HG03280 (cell line): ENCODE data around the gene CD86.

Experiments used
- ATAC-seq: cut with Tn5 transposase; IDR thresholded peaks from one replicate; pipeline ENCODE4 v1.9.1; 2021; ENCODE audit warnings: mild to moderate bottlenecking, moderate library complexity; ENCODE audit not compliant: unreplicated experiment

CD86 gene

DNA sequence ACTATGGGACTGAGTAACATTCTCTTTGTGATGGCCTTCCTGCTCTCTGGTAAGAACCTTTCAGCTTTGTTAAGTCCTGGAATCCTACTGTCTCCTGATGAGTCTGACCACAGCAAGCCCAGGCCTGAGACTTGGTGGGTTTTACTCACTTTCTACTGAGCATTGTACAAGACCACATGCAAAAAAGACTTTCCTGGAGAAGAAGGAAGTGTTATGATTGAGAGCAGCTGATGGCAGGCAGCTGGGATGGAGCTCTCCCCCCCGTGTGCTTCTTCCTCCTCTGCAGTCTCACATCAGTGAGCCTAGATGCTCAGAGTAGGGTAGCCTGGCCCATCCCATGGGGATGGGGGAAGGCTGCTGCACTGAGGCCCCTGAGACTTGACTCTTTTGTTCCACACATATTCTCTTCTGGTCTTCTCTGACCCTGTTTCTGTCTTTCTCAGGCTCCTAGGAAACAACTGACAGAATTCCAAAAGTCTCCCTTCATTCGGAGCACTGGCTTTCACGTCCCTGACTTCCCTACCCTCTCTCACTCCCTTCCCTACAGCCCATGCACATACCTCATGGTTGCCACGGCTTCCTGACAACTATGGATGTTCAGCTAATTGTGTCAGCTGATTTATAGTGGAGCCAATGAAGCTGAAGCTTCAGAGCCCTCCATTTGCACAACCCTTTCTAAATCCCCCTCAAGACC is 36.6 kb downstream of the CD86 start:
- peak; percentile 23 for ATAC-seq

DNA sequence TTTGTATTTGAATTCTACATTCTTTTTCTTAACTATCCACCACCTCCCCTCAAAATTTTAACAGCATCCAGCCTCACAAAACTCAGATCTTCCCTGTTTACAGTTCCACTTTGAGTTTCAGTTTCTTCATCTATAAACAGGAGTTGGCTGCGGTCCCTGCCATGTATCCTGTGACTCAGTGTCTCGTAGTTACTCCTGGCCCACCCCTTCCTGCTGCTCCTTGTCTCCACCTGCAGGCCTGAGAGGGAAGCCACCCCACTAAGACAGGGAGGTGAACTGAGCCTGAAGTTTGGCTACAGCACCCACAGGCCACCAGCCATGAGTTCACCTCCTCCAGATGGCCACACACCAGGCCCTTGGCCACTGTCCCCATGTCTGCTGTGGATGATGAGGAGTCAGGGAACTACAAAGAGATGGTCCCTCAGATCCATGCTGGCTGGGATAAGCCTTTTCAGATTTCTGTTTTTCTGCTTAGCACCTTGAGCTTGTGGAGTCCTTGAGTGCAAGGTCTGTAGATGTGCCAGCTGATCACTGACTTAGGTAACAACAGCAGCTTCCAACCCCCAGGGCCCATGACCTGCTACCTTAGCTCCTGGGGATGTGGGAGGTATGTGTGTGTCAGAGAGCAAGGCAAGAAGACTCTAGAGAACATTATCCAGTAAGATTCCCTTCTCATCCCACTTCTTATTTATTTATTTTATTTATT is 37.5 kb downstream of the CD86 start:
- ATAC-seq, result no peak

DNA sequence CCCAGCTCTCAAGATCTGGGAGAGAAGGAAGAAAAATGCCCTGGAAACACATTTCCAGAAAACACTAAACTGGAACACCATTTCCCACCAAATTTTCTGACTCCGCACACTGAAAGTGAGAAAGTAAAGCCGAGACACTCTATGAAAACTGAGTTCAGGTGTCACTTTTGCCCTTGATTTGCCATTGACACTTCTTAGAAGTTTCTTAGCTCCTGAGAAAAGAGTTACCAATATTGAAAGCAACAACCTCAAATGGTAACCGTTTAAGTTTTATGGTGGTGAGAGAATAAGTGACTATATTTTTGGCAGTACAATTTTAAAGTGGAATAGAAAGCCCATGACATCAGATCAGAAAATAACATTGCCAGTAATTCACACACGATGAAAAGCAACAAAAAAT is 39.0 kb downstream of the CD86 start:
- ATAC-seq, result peak; percentile 48

DNA sequence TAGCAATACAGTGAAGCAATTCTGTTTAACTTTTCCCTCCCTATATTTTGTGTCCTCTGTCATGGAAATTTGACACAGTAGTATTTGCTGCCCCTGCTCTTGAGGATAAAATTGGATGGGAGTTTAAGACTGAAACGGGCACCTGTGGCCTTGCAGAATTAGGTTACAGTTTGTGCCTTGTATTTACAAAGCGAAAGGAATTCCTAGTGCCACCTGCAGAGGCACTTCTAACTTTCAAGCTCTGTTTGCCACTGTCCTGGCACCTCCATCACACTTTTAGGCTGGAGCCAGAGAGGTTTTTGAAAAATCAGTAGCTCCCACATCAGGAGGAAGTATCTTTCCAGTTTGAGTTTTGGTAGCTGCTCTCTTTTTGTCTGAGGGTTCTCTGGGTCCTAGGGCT is 39.5 kb downstream of the CD86 start:
- ATAC-seq, result no peak

DNA sequence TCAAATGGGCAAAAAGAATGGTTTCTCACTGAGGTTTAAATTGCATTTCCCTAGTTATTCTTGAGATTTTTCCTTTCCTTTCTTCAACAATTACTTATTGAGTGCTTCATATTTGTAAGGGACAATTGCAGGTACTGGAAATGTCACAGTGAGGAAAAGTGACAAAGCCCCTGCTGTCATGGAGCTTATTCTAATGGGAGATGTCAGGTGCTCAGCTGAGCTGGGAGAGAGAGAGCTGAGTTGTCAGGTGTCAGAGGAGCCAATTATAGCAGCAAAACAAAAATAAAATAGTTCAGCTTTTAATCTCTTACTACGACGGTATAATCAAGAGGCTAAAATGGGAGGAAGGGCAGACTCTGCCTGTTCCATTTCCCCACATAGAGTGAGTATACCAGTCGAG is 42.0 kb downstream of the CD86 start:
- no peak for ATAC-seq

DNA sequence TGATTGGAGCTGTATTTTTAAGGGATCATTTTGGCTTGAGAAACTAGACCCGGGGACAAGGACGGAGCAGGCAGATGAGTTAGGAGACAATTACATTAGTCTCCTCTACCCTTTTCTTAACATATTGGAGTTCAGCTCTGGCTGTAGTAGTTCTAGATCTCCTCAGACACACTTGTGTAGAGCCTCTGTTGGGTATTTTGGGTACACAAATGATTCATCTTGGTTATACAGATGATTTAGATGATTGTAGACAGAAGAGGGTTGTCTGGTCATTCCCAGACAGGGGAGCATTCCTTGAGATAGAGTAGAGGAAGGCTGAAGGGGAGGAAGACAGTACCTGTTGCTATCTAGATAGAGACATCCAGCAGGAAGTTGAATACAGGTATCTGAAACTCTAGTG is 43.4 kb downstream of the CD86 start:
- no peak for ATAC-seq

DNA sequence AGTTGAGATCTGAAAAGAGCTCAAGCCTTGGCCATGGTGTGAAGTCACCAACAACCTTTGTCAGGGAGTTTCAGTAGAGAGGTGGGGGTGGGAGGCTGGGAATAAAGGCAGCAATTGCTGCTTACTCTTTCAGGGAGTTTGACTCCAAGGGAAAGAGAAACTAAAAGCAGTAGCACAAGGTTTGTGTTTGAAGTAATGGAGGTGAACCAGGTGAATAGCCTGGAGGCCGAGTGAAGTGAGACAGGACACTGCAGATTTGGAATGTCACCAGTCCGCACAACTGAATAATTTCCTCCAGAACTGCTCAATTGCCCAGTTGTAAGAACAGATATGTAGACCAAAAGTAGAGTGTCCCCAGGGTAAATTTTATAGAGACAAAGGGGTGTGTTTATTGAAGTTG is 44.1 kb downstream of the CD86 start:
- ATAC-seq, result no peak

DNA sequence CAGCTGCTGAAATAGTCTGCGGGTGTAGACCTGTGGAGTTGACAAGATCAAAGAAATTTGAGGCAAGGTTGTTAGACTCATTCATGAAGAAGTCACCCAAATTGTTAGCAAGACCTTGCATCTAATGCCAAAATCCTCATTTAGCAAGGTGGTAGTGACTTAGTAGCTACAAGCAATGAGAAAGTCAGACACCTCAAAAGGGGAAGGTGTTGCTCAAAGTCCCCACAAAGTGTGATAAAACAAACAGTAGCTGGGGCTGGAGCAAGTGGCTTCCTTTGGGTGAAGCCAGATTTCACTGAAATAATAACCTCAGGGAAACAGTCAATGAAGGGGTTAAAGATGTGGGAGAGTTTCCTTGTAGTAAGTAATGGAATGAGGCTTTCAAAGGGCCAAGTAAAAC is 44.9 kb downstream of the CD86 start:
- no peak for ATAC-seq

DNA sequence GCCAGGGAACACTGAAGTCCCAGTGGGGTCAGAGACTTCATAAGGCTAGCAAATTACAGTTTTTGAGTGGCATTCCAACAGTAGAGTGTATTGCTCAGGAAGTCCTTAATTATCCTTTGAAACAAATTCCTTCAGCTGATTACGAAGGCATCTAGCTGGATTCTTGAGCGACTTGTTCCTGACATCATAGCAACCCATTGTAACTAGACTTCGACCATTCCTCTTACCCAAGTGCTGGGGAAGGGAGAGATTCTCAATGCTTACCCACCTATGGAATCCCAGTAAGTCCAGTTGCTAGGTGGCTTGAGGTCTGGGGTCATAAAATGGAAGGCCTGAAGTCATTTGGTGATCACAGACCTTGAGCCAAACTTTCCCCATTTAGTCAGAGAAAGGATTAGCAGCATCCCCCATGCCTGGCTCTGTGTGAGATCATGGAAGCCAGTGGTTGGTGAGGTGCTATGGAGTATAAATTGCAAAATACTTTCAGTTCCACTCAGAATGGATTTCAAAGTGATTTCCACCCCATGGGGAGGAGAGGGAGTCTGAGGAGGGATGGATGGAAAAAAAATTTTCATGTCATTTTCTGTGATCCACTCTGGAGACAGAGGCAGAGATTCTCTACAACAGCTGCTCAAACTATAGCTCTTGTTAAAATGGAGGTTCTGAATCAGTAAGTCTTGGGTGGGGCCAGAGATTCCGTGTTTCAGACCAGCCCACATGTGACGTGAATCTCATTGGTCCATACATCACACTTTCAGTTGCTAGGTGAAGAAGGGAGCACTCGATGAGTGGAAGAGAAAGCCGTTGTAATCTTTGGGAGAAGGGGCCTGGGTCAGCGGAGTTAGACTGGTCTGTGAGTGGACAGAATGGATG is 45.7 kb downstream of the CD86 start:
- ATAC-seq, result peak; percentile 40

DNA sequence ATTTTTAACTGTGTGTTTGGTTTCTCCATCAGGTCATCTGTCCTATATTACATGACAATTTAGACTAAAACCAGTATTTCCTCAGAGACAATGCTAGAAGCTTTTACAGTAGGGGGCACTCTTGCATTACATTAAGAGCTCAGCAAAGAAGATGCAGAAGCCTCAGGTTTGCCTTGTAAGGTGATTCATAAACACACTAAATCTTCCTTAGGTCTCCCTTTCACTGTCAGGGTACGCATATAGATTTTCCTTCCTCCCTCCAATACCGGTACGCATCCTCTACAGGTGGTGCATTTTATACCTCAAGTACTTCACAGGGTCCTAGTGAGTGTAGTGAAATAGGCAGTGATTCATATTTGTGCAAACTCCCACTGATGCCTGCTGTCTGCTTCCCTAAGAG is 46.5 kb downstream of the CD86 start:
- peak; percentile 43 for ATAC-seq

DNA sequence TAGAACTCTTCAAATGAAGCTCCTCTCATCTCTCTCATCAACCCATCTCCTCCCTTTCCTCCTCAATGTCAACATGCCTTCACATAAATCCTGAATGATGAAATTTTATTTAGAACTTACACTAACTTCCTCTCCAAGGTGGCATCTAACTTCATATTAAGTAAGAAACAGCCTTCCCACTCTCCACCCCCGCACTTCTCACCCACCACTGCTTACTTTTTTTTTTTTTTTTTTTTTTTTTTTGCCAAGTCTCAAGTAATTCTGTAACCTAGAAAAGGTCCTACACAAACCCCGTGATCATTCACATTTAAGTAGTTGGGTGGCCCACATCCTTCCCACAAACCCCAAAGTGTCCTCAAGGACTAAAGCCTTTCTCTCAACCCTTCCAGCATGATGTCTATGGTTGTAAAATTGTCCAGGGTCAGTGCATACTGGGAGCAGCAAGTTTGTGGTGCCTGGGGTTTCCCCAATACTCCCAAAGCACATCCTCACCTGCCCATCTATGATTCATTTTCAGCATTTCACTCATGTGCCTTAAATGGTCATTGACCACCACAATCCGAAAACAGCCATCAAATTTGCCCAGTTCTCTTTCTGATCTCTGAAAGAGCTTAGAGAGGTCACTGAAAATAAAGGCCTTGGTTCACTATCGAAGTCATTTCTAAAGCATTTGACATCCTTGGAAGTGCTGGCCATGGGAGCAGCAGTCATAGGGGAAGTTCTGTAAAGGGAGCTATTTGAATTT is 47.2 kb downstream of the CD86 start:
- peak; percentile 46 for ATAC-seq

DNA sequence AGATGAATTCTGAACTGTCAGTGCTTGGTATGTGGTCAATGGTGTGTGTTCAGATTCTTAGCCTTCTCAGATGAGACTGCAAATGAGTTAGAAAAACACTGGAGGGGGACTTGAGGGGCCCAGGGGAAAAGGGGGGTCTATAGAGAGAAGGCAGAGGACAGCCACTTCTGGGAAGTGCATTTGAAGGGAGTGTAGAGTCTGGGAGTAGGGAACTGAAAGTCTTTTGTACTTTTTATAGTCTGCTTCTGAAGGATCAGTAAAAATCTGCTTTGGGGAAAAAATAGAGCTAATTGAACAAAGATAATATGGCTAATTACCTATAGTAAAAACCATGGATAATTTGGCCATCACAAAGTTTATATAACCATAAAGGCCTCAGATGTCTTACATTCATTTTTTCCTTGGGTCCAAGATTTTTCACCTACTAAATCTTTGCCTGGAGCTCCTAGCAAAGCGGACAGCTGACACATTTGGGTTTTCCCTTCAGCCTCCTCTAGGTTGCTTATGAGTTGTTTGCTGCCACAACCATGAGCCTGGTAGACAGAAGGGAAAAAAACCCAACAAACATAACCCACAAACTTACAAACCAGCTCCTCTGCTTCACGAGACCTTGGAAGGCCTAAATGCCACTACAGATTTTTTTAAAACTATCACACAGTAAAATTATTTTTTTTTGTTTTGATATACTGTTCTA is 48.8 kb downstream of the CD86 start:
- ATAC-seq, result no peak

DNA sequence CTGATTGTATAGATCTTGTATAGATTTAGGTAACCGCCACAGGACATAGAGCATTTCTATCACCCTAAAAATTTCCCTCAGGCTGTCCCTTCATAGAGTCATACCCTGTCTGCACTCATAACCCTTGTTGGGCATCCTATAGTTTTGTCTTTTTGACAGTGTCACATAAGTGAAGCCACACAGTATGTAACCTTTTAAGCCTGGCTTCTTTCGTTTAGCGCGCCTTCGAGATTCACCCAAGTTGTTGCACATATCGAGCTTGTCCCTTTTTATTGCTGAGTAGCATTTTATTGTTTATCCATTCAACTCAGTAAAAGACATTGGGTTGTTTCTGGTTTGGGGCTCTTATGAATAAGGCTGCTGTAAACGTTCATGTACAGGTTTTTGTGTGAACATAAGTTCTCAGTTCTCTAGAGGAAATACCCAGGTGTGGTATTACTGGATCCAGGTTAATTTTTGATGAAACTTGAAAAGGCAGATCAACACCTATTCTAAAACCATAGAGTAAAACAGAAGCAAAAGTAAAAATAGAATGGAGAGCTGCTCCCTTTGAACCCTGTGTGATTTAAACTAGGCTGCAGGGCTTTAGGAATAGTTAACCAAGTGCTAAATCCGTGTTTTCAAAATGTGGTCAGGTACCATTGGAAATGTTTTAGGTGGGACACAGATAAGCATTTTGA is 49.5 kb downstream of the CD86 start:
- no peak for ATAC-seq

DNA sequence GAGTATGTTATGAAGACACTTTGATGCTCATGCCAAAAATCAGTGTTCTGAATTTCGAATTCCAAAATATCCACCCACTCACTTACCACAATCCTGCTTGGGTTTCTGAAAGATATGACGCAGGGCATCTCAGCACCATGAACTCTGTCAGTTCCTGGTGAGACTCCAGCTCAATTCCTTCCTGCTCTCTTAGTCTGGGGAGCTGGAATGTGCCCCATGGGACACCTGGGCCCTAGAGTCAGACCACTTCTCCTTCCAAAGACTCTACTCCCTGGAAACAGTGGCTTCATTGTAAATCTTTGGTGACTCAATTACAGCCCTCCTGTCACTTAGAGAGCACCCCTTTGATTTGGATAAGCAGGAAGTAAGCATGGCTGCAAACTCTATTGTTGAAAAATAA is 50.5 kb downstream of the CD86 start:
- ATAC-seq, result no peak

DNA sequence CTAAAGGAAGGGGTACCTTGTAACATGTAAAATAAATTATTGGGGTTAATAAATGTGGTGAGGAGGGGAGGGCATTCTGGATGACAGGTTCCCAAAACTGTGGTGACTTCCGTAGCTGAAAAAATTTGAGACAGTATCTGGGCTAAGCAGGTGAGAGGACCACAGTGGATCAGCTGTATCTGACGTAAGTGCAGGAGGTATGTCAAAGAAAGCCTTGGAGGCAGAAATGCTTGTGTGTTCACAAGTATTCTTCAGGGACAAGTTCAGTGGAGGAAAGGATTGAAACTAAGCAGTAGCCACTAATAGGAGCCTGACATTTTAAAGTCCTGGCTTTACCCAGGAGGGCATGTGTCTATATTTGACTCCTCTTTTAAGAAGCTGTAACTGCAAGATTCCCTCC is 52.0 kb downstream of the CD86 start:
- no peak for ATAC-seq

DNA sequence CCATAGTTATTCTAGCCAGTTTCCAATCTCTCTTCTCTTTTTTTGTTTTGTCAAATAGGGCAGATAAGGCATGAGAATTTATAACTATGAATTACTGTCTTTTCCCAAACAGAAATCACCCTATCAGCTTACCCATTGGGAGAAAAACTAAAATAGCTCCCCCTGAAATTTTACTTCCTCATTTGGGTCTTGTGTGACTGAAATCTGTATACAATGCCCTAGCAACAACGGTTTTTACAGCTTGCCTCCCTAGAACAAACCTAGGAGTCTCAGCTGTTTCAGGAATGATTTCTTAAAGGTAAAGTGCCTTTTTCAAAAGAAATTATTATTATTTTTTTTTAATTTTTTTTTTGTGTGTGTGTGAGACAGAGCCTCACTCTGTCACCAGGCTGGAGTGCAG is 56.8 kb downstream of the CD86 start:
- ATAC-seq, result no peak

DNA sequence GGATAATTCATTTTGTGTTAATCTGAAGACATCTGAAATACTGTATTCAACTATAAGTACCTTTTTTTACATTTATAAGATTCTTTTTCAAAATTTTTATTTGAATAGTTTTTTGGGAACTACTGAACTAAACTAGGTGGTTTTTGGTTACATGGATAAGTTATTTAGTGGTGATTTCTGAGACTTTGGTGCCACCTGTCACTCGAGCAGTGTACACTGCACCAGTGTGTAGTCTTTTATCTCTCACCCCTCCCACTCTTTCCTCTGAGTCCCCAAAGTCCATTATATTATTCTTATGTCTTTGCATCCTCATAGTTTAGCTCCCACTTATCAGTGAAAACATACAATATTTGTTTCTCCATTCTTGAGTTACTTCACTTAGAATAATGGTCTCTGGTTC is 57.6 kb downstream of the CD86 start:
- no peak for ATAC-seq

DNA sequence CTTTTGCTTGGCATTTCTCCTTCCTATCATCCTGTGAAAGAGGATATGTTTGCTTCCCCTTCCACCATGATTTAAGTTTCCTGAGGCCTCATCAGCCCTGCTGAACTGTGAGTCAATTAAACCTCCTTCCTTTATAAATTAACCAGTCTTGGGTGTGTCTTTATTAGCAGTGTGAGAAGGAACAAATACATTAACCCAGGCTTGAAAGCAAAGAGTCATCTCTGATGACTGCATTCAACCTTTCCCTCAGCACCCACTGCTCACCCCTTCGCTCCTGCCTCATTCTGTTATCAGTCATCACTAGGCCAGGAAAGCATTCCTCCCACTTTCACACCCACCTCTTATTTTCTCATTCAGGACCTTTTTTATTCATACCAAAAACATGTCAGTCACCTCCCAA is 68.7 kb downstream of the CD86 start:
- no peak for ATAC-seq

DNA sequence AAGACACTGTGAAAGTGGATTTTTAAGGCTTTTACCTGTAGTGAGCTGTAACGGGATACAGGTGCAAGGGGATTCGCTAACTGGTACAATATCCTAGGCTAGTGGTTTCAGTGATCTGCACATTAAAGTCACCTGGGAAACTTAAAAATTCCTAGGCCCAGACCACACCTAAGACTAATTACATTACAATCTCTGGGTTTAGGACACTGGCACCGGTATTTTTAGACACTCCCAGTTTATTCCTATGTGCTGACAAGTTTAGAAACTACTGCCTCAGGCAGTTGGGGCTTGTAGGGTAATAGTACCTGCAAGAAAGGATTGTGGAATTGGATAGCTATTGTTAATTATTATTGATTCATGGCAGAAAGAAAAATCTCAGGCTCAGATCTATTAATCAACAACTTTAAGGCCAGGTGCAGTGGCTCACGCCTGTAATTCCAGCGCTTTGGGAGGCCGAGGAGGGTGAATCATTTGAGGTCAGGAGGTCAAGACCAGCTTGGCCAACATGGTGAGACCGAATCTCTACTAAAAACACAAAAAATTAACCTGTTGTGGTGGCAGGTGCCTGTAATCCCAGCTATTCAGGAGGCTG is 77.9 kb downstream of the CD86 start:
- ATAC-seq, result no peak

DNA sequence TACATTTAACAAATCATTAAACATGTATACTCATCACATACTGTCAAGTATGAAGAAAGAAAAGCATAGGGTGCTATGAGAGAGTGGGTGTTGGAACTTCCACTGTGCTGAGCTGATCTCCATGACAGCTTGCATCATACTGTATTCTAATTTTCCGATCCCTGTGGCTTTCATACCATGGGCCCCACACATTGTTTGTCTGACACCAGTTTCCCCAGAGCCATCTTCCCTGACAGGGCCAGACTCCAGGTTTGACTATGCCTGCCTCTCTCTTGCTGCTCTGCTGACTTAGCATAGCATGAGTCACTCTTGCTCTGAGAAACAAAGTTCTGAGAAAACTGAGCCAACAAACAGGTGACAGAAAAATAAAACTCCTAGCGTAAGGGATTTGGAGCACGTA is 91.3 kb downstream of the CD86 start:
- peak; percentile 74 for ATAC-seq
